Stimulated activated CD4-positive, alpha-beta T cell treated with anti-CD3 and anti-CD28 coated beads, Interleukin-12 subunit alpha, Interleukin-12 subunit beta, amount 100 ng/mL, for 4 hours (primary cell): ENCODE measurements around the gene WDR44.
"Not testable (repeated sequence)": the region's sequence is repeated elsewhere in the genome, so short reads cannot be mapped to it uniquely, and the experiment has no call there.

Experiments used
- DNase-seq: peaks from one replicate; pipeline ENCODE4 v3.0.0-alpha.2; 2020

The WDR44 gene

GRCh38 chrX:118360429-118361125 is 14.7 kb downstream of the WDR44 start:
- DNase-seq: no peak

GRCh38 chrX:118364261-118364660 is 18.4 kb downstream of the WDR44 start:
- DNase-seq: no peak

- DNase-seq: no peak
Observed at GRCh38 chrX:118367338-118367737, 21.4 kb downstream of the WDR44 start.

- DNase-seq: no peak
Observed at GRCh38 chrX:118368398-118368797, 22.5 kb downstream of the WDR44 start.

- no peak for DNase-seq
Observed at GRCh38 chrX:118370921-118371624, 25.2 kb downstream of the WDR44 start.

- no peak for DNase-seq
Observed at GRCh38 chrX:118373538-118373937, 27.6 kb downstream of the WDR44 start.

- no peak for DNase-seq
Observed at GRCh38 chrX:118383120-118383519, 37.2 kb downstream of the WDR44 start.

- DNase-seq: no peak
Observed at GRCh38 chrX:118392716-118393115, 46.8 kb downstream of the WDR44 start.

- DNase-seq: no peak
Observed at GRCh38 chrX:118396113-118396512, 50.2 kb downstream of the WDR44 start.

- no peak for DNase-seq
Observed at GRCh38 chrX:118418811-118419251, 72.9 kb downstream of the WDR44 start.

- no peak for DNase-seq
Observed at GRCh38 chrX:118420462-118420861, 74.6 kb downstream of the WDR44 start.

- no peak for DNase-seq
Observed at GRCh38 chrX:118423558-118423957, 77.7 kb downstream of the WDR44 start.

GRCh38 chrX:118432799-118433198 is 86.9 kb downstream of the WDR44 start:
- no peak for DNase-seq

- no peak for DNase-seq
Observed at GRCh38 chrX:118437283-118437682, 91.4 kb downstream of the WDR44 start.

- no peak for DNase-seq
Observed at GRCh38 chrX:118448273-118448783, 102.4 kb downstream of the WDR44 start.

GRCh38 chrX:118455013-118455412 is 109.1 kb downstream of the WDR44 start:
- no peak for DNase-seq

GRCh38 chrX:118459494-118459893 is 113.6 kb downstream of the WDR44 start:
- DNase-seq: no peak

GRCh38 chrX:118464501-118464900 is 118.6 kb downstream of the WDR44 start:
- no peak for DNase-seq

GRCh38 chrX:118468122-118468521 is 122.2 kb downstream of the WDR44 start:
- DNase-seq: no peak

- not testable (repeated sequence) for DNase-seq
Observed at GRCh38 chrX:118470721-118471347, 124.9 kb downstream of the WDR44 start.

- no peak for DNase-seq
Observed at GRCh38 chrX:118474586-118474985, 128.7 kb downstream of the WDR44 start.

- DNase-seq: no peak
Observed at GRCh38 chrX:118475903-118476302, 130.0 kb downstream of the WDR44 start.

- DNase-seq: no peak
Observed at GRCh38 chrX:118480172-118480571, 134.3 kb downstream of the WDR44 start.

- not testable (repeated sequence) for DNase-seq
Observed at GRCh38 chrX:118482384-118482783, 136.5 kb downstream of the WDR44 start.
